Hepatocyte (in vitro differentiated cells): ENCODE measurements around the gene FBXO41. TPM values are rescaled to one million over a fixed set of nuclear protein-coding genes. Genes with fewer than 3 reads are reported as not detected.

Experiments
- DNase-seq: peaks from one replicate; pipeline ENCODE4 v3.0.0-alpha.2; 2016; ENCODE audit warnings: low spot score
- H2AFZ ChIP-seq: fragments of 200-600 bp; sonication (generic); 2 replicates; pipeline ENCODE4 v1.6.0; 2016; ENCODE audit warnings: antibody characterized with exemption, mild to moderate bottlenecking
- H3K27ac ChIP-seq: fragments of 200-600 bp; sonication (generic); 2 replicates; pipeline ENCODE4 v1.5.1; 2016; ENCODE audit warnings: mild to moderate bottlenecking
- H3K27me3 ChIP-seq: fragments of 200-600 bp; sonication (generic); 2 replicates; pipeline ENCODE4 v1.6.1; 2016
- H3K36me3 ChIP-seq: fragments of 200-600 bp; sonication (generic); replicated peaks from 2 replicates; pipeline ENCODE4 v1.5.1; 2016; ENCODE audit warnings: low read depth; ENCODE audit not compliant: insufficient read depth
- H3K4me1 ChIP-seq: fragments of 200-600 bp; sonication (generic); 2 replicates; pipeline ENCODE4 v1.5.1; 2016; ENCODE audit warnings: mild to moderate bottlenecking, moderate library complexity; ENCODE audit not compliant: insufficient read depth
- H3K4me2 ChIP-seq: fragments of 200-600 bp; sonication (generic); 2 replicates; pipeline ENCODE4 v1.6.0; 2016
- H3K4me3 ChIP-seq: fragments of 200-600 bp; sonication (generic); 2 replicates; pipeline ENCODE4 v1.5.1; 2016; ENCODE audit warnings: mild to moderate bottlenecking
- H3K79me2 ChIP-seq: fragments of 200-600 bp; sonication (generic); 2 replicates; pipeline ENCODE4 v1.6.0; 2017; ENCODE audit warnings: mild to moderate bottlenecking
- H3K9me2 ChIP-seq: fragments of 200-600 bp; sonication (generic); replicated peaks from 2 replicates; pipeline ENCODE4 v1.6.0; 2017; ENCODE audit warnings: mild to moderate bottlenecking; ENCODE audit not compliant: insufficient read depth
- H3K9me3 ChIP-seq: fragments of 200-600 bp; sonication (generic); 2 replicates; pipeline ENCODE4 v1.5.1; 2016; ENCODE audit warnings: low read depth, mild to moderate bottlenecking
- H4K20me1 ChIP-seq: fragments of 200-600 bp; sonication (generic); 2 replicates; pipeline ENCODE4 v1.6.0; 2016; ENCODE audit warnings: mild to moderate bottlenecking; ENCODE audit not compliant: insufficient read depth, poor library complexity, severe bottlenecking
- CTCF ChIP-seq: fragments of 200-600 bp; sonication (generic); IDR thresholded peaks from 2 replicates; pipeline ENCODE4 v1.5.1; 2016; ENCODE audit warnings: antibody characterized with exemption, mild to moderate bottlenecking; ENCODE audit not compliant: poor library complexity
- EZH2 ChIP-seq: fragments of 200-600 bp; sonication (generic); IDR thresholded peaks from 2 replicates; pipeline ENCODE4 v1.6.1; 2016; ENCODE audit warnings: antibody characterized with exemption, mild to moderate bottlenecking, borderline replicate concordance
- EZH2phosphoT487 ChIP-seq: fragments of 200-600 bp; sonication (generic); IDR thresholded peaks from one replicate; pipeline ENCODE4 v1.6.1; 2018; ENCODE audit warnings: antibody characterized with exemption, mild to moderate bottlenecking, low read depth, moderate library complexity; ENCODE audit not compliant: unreplicated experiment, severe bottlenecking
- WGBS: methylation state at CpG from one replicate; pipeline ENCODE4 v1.1.6; 2016; ENCODE audit warnings: low lambda C conversion rate; ENCODE audit errors: missing lambda C conversion rate; 5-methylcytosine and 5-hydroxymethylcytosine counted together
- polyA plus RNA-seq: library from polyadenylated mRNA; unstranded; fragments of >200 nt; fragmentation: Nextera tagmentation; extraction: Ambion mirVana; gene quantifications from 2 replicates; pipeline ENCODE4 v1.2.1, GENCODE V29; 2016
- total RNA-seq: library from RNA; depleted of rRNA; stranded (reverse); fragments of >200 nt; gene quantifications from 2 replicates; pipeline ENCODE4 v1.2.3, GENCODE V29; 2014

FBXO41 gene
- total and polyA plus RNA-seq, 2 experiments from 2014 or later: 1.2 to 2.1 TPM

GRCh38 chr2:73217826-73218225 lies 66.5 kb downstream of the FBXO41 start:
- H3K27me3 ChIP-seq: no peaks in the 10 kb centered on the region
- no peak for DNase-seq
- 88% methylated on average over 2 of the region's 2 CpGs for WGBS
- H3K36me3 ChIP-seq: no peaks in the 10 kb centered on the region
- H3K9me2 ChIP-seq: no peaks in the 10 kb centered on the region
- no peak overlapping the region for H3K27ac ChIP-seq
- H2AFZ ChIP-seq: no peak overlapping the region
- H4K20me1 ChIP-seq: no peaks in the 10 kb centered on the region
- no peaks in the 10 kb centered on the region for H3K9me3 ChIP-seq
- H3K4me3 ChIP-seq: no peak overlapping the region
- no peak overlapping the region for H3K4me2 ChIP-seq
- peaks cover 11% of the 10 kb centered on the region for H3K4me1 ChIP-seq
- H3K79me2 ChIP-seq: peaks cover 34% of the 10 kb centered on the region
- TF ChIP-seq EZH2phosphoT487 (no peak), CTCF (no peak), EZH2 (no peak)

GRCh38 chr2:73217160-73217559 lies 67.1 kb downstream of the FBXO41 start:
- Histone ChIP-seq H3K36me3 (no peaks in the 10 kb centered on the region), H3K9me2 (no peaks in the 10 kb centered on the region), H3K9me3 (no peaks in the 10 kb centered on the region), H3K4me1 (peaks cover 11% of the 10 kb centered on the region), H3K4me2 (no peak overlapping the region), H3K79me2 (peaks cover 34% of the 10 kb centered on the region), H3K27ac (no peak overlapping the region), H2AFZ (no peak overlapping the region), H4K20me1 (no peaks in the 10 kb centered on the region), H3K4me3 (no peak overlapping the region), H3K27me3 (no peaks in the 10 kb centered on the region)
- TF ChIP-seq EZH2 (no peak), EZH2phosphoT487 (no peak), CTCF (no peak)
- DNase-seq: no peak
- WGBS: 98% methylated on average over 5 of the region's 5 CpGs

GRCh38 chr2:73215254-73215653 lies 69.0 kb downstream of the FBXO41 start:
- Histone ChIP-seq H3K9me2 (no peaks in the 10 kb centered on the region), H3K4me1 (peaks cover 11% of the 10 kb centered on the region), H3K4me2 (peak overlapping the region; percentile 83), H4K20me1 (no peaks in the 10 kb centered on the region), H3K36me3 (no peaks in the 10 kb centered on the region), H3K79me2 (peaks cover 34% of the 10 kb centered on the region), H3K4me3 (peak overlapping the region; percentile 54), H2AFZ (no peak overlapping the region), H3K9me3 (no peaks in the 10 kb centered on the region), H3K27me3 (no peaks in the 10 kb centered on the region), H3K27ac (no peak overlapping the region)
- TF ChIP-seq EZH2: no peak
- TF ChIP-seq CTCF: no peak
- no peak for TF ChIP-seq EZH2phosphoT487
- no peak for DNase-seq
- 71% methylated on average over 4 of the region's 4 CpGs for WGBS
